ENCODE measurements around the gene RFWD3. TPM values are rescaled to one million over a fixed set of nuclear protein-coding genes. Genes with fewer than 3 reads are reported as not detected.
A peak's percentile ranks its signal among the peaks of the same experiment; 100 is the strongest.

RFWD3 gene
- total and polyA plus RNA-seq, 2 experiments from 2014 or later: 8.2 to 11.1 TPM

GRCh38 chr16:74698222-74698621, 31.5 kb upstream of the RFWD3 start:
- Histone ChIP-seq H3K9me3 (ENCODE audit: low read depth) (no peaks in the 10 kb centered on the region), H3K27me3 (peaks cover 41% of the 10 kb centered on the region), H3K4me3 (no peak overlapping the region), H3K27ac (no peak overlapping the region), H3K4me1 (ENCODE audit: low read depth) (peaks cover 3% of the 10 kb centered on the region), H3K36me3 (no peaks in the 10 kb centered on the region)
- no peak for TF ChIP-seq CTCF (IDR thresholded peaks at IDR 0.05; ENCODE audit: low read depth, low read length)
- DNase-seq (ENCODE audit: low read depth in 1 of 2, low spot score in 1 of 2): no peak

GRCh38 chr16:74695450-74696422, 29.1 kb upstream of the RFWD3 start:
- TF ChIP-seq CTCF (IDR thresholded peaks at IDR 0.05; ENCODE audit: low read depth, low read length): no peak
- peaks cover 29% of the 10 kb centered on the region for H3K27me3 ChIP-seq
- peaks cover 3% of the 10 kb centered on the region for H3K4me1 ChIP-seq (ENCODE audit: low read depth)
- H3K27ac ChIP-seq: no peak overlapping the region
- peak overlapping the region; percentile 16 for H3K4me3 ChIP-seq
- no peaks in the 10 kb centered on the region for H3K36me3 ChIP-seq
- H3K9me3 ChIP-seq (ENCODE audit: low read depth): no peaks in the 10 kb centered on the region
- DNase-seq (ENCODE audit: low read depth in 1 of 2, low spot score in 1 of 2): peak; percentile 84 to 95

- Histone ChIP-seq H3K27ac (no peak overlapping the region), H3K36me3 (no peaks in the 10 kb centered on the region), H3K27me3 (no peaks in the 10 kb centered on the region), H3K4me3 (no peak overlapping the region), H3K9me3 (ENCODE audit: low read depth) (no peaks in the 10 kb centered on the region), H3K4me1 (ENCODE audit: low read depth) (peaks cover 2% of the 10 kb centered on the region)
- DNase-seq (ENCODE audit: low read depth in 1 of 2, low spot score in 1 of 2): peak in 1 of 2 donors; percentile 57
- no peak for TF ChIP-seq CTCF (IDR thresholded peaks at IDR 0.05; ENCODE audit: low read depth, low read length)
Measured at GRCh38 chr16:74691093-74691855, 24.6 kb upstream of the RFWD3 start.

- H3K4me3 ChIP-seq: no peak overlapping the region
- no peaks in the 10 kb centered on the region for H3K27me3 ChIP-seq
- no peaks in the 10 kb centered on the region for H3K4me1 ChIP-seq (ENCODE audit: low read depth)
- DNase-seq (ENCODE audit: low read depth in 1 of 2, low spot score in 1 of 2): no peak
- no peaks in the 10 kb centered on the region for H3K9me3 ChIP-seq (ENCODE audit: low read depth)
- no peak overlapping the region for H3K27ac ChIP-seq
- TF ChIP-seq CTCF (IDR thresholded peaks at IDR 0.05; ENCODE audit: low read depth, low read length): no peak
- no peaks in the 10 kb centered on the region for H3K36me3 ChIP-seq
Measured at GRCh38 chr16:74682556-74682955, 15.9 kb upstream of the RFWD3 start.

GRCh38 chr16:74680681-74681080, 14.0 kb upstream of the RFWD3 start:
- no peaks in the 10 kb centered on the region for H3K9me3 ChIP-seq (ENCODE audit: low read depth)
- H3K36me3 ChIP-seq: no peaks in the 10 kb centered on the region
- TF ChIP-seq CTCF (IDR thresholded peaks at IDR 0.05; ENCODE audit: low read depth, low read length): no peak
- DNase-seq (ENCODE audit: low read depth in 1 of 2, low spot score in 1 of 2): no peak
- H3K4me3 ChIP-seq: no peak overlapping the region
- H3K27ac ChIP-seq: no peak overlapping the region
- peaks cover under 1% of the 10 kb centered on the region for H3K27me3 ChIP-seq
- H3K4me1 ChIP-seq (ENCODE audit: low read depth): no peaks in the 10 kb centered on the region
